OCI-LY3 (cell line): ENCODE data around the gene TEX14.

ENCODE experiments used
- EZH2phosphoT487 ChIP-seq: fragments of 200-600 bp; shearing (Covaris generic); IDR thresholded peaks from 2 replicates; pipeline ENCODE4 v1.6.1; 2018; ENCODE audit warnings: antibody characterized with exemption, mixed run types, low read depth
- TF ChIP-seq, protein P1 (sequence below): fragments of 200-600, 300-600 bp; sonication (generic); IDR thresholded peaks from 2 replicates; pipeline ENCODE4 v1.5.1; 2014; ENCODE audit warnings: antibody characterized with exemption, low read length, low read depth

DNA sequence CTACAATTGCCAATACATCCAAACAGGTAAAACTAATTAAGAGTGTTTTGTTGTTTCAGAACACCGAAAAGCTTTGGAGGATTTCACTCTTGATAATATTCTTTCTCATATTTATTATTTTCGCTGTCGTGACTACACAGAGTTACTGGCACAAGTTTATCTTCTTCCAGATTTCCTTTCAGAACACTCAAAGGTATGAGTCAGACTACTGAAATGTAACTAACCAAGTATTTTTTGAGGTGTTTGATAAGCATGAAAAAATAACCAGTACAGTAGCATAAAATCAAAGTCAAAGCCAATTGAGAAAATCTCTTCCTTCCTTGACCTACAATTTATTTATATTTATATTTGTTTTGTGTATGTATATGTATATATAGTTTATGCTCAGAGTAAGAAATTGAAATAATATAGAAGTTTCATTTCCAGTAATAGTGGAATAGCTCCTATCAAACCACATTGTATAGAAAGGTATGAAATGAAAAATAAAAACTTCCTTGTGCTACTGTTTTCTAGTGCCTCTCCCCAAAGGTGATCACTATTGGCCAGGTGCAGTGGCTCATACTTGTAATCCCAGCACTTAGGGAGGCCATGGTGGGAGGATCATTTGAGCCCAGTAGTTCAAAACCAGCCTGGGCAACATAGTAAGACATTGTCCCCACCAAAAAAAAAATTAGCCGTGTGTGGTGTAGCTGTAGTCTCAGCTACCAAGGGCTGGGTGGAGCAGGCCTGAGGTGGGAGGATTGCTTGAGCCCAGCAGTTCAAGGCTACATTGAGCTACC lies 11.5 kb upstream of the TEX14 start:
- TF ChIP-seq, protein P1, sequence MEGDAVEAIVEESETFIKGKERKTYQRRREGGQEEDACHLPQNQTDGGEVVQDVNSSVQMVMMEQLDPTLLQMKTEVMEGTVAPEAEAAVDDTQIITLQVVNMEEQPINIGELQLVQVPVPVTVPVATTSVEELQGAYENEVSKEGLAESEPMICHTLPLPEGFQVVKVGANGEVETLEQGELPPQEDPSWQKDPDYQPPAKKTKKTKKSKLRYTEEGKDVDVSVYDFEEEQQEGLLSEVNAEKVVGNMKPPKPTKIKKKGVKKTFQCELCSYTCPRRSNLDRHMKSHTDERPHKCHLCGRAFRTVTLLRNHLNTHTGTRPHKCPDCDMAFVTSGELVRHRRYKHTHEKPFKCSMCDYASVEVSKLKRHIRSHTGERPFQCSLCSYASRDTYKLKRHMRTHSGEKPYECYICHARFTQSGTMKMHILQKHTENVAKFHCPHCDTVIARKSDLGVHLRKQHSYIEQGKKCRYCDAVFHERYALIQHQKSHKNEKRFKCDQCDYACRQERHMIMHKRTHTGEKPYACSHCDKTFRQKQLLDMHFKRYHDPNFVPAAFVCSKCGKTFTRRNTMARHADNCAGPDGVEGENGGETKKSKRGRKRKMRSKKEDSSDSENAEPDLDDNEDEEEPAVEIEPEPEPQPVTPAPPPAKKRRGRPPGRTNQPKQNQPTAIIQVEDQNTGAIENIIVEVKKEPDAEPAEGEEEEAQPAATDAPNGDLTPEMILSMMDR, result no peak
- no peak for TF ChIP-seq EZH2phosphoT487
